Left forelimb (tissue), 1 donor: Measurements from ENCODE around the gene NFYB.
A peak's percentile ranks its signal among the peaks of the same experiment; 100 is the strongest.
"Not testable (repeated sequence)": the region's sequence is repeated elsewhere in the genome, so short reads cannot be mapped to it uniquely, and the experiment has no call there.

Experiments used
- DNase-seq: peaks from one replicate; pipeline ENCODE4 v3.0.0-alpha.2; 2018; ENCODE audit warnings: low spot score

The NFYB gene

DNA sequence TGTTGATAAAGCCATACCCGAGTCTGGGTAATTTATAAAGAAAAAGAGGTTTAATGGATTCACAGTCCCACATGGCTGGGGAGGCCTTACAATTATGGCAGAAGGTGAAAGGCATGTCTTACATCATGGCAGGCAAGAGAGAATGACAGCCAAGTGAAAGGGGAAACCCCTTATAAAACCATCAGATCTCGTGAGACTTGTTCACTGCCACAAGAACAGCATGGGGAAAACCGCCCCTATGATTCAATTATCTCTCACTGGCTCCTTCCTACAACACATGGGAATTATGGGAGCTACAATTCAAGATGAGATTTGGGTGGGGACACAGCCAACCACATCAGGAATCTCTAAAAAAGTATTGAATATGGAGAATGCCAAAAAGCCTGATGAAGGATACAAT is 25.0 kb upstream of the NFYB start:
- DNase-seq: not testable (repeated sequence)

DNA sequence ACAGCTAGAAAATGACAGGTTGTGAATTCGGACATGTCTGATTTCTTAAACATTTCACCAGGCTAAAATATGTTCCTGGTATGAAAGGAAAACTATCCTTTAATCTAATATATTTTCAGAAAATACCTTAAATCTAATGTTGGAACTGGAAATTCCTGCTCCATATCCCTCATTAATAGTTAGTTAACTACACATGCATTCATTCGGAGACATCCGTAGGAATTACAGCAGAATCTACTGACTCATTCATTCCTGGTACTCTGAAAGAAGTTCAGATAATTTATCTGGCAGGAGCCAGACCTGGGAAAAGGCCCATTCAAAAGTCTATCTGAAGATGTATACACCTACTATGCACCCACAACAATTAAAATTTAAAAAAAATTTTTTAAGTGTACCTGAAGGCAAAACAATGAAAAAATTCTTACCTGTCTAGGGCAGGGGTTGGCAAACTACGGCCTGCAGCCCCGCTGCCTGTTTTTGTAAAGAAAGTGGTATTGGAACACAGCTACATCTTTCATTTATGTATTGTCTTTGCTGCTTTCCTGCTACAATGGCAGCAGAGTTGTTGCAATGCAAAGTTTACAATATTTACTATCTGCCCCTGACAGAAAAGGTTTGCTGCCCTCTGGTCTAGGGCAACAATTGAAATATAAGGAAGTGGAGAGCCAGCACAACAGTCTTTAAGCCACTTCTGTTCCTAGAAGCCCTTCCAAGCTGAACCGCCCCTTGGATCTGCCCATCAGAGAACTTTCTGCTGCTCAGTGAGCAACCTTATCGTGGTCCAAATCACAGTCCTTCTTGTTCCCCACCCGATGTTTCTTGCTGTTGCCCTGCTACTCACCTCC is 17.9 kb upstream of the NFYB start:
- no peak for DNase-seq

DNA sequence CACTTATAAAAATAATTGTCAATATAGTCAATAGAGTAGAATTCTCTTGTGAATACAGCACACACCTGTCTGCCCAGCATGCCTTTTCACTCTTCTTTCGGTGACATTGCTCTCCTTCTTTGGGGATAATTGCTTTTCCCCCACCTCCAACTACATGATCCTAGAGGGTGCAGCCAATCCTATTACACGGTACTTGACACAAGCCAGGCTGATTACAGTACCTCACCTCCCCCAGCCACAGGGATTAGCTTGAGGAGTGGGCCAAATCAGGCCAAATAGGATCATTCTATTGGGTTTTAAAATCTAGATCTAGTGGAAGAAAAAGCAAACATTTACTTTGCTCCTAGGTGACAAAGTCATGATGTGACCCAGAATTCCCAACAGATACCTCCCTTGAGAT is 16.8 kb upstream of the NFYB start:
- no peak for DNase-seq

DNA sequence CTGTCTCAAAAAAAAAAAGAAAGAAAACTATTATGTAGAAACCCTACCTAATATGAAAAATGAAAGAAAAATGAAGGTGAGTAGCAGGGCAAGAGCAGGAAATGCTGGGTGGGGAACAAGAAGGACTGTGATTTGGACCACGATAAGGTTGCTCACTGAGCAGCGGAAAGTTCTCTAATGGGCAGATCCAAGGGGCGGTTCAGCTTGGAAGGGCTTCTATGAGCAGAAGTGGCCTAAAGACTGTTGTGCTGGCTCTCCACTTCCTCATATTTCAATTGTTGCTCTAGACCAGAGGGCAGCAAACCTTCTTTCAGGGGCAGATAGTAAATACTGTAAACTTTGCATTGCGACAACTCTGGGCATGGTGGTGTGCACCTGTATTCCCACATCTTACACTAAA is 16.3 kb upstream of the NFYB start:
- DNase-seq: no peak

DNA sequence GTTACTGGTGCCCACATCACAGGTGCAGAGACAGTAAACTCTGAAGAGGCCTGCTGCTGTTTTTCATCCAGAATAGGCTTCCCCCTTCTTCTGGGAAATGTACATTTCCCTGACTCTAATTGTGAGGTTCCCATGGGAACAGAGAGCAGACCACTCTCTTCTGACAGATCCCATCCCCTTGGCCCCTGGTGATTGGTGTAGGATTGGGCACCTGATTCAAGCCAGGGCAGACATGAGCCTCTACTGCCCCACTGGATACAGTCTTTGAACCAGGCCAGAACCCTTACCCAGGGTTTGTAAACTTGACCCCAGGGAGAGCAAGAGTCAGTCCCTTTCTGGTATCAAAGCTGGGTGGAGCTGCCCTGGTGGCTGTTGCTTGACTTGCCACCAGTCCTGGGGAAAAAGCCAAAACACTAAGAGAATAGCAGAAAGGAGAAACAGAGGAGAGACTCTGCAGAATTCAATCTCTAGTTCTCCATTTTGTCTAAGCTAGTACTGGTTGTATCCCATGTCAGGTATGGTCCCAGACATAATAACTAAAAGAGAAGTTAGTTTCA is 14.8 kb upstream of the NFYB start:
- DNase-seq: no peak

DNA sequence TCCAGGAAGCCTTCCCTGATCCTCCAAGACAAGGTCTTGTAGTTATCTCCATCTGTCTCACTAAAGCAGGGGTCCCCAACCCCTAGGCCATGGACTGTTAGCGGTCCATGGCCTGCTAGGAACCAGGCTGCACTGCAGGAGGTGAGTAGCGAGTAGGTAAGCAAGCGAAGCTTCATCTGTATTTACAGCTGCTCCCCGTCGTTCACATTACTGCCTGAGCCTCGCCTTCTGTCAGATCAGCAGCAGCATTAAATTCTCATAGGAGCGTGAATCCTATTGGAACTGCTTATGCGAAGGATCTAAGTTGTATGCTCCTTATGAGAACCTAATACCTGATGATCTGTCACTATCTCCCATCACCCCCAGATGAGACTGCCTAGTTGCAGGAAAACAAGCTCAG is 12.4 kb upstream of the NFYB start:
- DNase-seq: no peak

DNA sequence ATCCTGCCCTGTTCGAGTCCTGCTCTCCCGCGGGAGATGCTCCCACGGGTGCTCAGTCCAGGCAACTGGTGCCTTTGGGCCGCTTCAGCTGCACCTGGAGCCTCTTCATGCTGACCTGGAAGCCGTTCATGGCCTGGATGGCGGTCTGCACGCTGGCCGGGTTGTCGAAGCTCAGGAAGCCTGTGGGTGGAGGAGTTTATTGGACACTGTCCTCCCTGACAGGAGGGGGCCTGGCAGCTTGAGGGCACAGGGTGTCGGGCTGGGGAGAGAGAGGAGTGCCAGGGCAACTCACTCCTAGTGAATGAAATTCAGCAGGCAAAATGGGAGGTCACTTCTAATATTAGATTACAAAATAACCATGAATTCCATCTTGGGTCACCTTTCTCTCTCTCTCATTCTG is 9.3 kb upstream of the NFYB start:
- no peak for DNase-seq

DNA sequence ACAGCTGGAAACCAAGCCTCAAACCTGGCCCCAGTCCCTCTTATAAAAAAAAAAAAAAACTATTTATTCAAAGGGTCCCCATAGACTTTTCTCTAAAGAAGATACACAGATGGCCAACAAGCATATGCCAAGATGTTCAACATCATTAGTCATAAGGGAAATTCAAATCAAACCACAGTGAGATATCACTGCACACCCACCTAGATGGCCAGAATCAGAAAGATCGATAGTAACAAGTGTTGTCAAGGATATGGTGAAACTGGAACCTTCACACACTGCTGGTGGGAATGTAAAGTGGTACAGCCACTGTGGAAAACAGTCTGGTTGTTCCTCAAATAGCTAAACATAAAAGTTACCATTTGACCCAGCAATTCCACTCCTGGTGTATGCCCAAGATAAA is 5.9 kb upstream of the NFYB start:
- DNase-seq: no peak

DNA sequence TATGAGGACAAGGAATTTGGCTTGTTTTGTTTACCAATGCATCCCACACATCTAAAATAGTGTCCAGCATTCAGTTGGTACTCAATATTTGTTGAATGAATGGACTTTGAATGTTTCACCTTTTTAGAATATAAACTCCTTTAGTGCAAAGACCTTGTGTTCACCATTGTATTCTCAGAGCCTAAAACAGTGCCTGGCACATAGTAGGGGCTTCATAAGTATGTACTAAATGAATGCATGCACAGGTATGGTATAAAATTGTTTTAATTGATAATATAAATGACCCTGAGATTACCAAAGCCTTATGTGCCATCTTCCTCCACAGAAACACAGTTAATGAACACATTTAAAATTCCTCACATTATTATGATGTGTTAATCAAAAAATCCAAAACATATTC is 5.0 kb upstream of the NFYB start:
- DNase-seq: no peak

DNA sequence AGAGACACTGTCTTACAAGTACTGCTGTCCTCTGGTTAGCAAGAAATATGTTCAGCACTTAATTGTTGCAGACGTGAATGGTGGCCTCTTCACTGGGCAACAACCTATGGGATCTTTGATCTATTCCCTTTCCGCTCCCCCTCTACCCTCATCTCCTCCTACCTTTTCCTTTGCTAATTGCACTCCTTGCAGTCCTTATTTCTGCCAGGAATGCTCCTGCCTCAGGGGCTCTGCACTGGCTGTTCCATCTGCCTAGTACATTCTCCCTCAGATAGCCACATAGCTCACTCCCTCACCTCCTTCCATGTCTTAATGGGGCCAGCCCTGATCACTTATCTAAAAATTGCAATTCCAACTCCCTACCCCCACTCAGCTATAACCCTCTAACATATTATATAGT is 4.5 kb upstream of the NFYB start:
- no peak for DNase-seq

DNA sequence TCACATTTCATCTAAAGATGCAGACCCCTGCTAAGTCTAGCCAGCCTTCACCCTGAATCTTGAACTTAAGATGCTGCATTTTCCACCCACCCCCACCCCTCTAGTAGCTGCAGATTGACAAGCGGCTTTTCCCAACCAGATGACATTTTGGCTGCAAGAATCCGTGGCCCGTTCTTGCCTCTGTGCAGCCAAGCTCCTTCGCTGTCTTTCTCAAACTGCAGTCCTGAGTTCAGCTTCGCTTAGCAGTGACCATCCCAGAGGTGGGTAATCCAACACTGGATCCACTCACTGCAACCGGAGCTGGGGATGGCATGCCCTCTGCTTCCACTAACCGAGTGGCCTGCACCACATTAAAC is 765 bp upstream of the NFYB start:
- DNase-seq: peak; percentile 68

DNA sequence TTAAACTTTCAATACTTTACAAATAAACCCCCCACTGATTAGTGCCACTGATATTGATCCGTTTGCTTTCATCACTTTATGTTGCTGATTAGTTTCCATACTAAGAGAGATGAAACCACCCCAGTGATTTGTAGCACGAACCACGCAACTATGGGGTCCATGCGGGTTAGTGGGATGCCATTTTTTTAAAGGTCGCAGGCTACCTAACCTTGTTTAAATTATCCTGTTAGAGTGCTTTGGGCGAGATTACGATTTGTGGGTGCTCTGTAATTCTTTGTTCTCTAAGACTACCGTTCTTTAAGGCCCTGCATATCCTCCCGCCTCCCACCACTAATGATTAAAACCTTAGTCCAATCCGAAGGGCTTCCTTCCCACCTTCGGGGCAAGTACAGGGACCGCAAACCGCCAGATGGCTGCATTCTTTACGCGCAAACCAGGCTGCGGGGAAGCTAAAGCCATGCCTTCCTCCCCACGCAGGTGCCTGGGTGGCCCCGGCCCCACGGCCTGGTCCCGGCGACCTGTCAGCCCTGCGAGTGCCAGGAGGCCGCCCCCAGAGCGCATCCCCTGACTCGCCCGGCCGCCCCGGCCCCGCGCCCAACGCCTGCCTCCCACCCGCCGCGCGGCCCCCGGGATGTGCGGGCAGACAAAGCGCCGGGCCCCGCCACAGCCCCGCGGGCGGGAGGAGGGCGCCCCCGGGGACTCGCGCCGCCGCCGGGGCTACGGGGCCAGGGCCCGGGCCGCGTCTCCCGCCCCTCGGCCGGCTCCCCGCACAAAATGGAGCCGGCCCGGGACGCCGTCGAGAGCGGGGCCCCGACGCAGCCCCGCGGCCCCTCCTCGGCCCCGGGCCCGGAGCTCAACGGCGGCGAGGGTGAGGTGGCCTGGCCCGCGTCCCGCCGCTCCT is 759 bp downstream of the NFYB start:
- peak; percentile 71 for DNase-seq

DNA sequence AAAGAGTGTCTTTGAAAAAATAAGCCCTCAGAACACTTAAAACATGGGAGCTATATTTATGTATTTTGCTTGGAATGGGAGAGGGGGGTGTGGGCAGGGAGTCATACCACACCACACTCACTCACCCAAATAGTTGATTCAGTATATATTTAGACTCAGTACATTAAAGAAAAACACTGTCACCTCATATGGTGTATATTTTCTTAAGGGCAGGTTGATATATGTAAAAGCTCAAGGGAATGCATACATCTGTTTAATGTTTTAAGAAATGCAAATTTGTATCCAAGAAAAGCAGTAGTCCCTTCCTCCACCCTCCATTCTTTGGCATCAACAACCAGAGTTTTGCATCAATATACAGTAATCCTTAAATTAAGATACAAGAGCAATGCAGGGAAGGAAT is 1.4 kb downstream of the NFYB start:
- DNase-seq: no peak

DNA sequence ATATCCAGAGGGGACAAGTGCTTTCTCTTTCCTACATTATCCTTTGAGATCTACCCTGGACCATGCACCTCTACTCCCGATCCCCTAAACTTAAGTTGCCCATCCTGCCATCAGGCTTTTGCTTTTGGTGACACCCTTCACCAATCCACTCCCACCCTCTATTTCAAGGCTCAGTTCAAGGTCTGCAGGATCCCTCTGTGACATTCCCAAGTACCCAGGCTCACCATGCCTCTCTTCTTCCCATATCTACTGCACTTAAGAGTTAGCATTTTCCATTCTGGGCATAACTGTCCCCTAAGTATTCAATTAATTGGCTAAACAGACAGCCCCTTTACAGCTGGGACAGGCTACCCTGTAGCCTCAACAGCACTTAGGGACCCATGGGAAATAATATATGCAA is 3.1 kb downstream of the NFYB start:
- no peak for DNase-seq

DNA sequence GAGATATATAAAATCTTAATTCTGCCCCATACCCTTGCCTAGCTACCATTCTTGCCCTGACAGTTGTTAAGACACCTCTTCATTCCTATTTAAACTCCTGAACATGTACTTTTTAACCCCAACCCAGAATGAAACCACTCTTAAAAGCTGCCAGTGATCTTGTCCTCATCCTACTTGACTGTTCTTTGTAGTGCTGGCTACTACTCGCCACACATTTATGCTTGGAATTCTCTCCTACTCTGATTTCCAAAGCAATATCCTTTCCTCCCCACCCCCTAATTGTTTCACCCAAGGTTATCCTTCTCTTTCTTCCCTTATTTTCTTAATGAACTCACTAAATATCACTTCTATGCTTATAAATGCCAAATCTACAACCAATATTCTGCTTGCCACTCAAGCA is 4.1 kb downstream of the NFYB start:
- DNase-seq: no peak

DNA sequence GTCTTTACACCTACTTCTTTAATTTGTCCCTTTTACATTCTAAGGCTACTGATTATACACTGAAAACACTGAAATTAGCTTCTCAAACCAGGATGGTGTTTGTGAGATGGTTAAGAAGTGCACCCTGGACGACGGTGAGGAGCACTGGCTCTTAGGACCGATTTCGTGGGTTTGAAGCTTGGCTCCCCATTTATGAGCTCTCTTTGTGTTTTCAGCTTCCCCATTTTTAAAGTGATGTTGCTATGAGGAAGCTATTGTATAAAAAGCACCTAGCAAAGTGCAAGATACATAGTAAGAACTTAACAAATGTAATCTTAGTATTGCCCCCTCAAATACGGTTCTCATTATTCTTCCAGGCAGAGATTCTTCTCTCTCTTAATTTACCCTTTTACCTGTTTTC is 4.7 kb downstream of the NFYB start:
- no peak for DNase-seq

DNA sequence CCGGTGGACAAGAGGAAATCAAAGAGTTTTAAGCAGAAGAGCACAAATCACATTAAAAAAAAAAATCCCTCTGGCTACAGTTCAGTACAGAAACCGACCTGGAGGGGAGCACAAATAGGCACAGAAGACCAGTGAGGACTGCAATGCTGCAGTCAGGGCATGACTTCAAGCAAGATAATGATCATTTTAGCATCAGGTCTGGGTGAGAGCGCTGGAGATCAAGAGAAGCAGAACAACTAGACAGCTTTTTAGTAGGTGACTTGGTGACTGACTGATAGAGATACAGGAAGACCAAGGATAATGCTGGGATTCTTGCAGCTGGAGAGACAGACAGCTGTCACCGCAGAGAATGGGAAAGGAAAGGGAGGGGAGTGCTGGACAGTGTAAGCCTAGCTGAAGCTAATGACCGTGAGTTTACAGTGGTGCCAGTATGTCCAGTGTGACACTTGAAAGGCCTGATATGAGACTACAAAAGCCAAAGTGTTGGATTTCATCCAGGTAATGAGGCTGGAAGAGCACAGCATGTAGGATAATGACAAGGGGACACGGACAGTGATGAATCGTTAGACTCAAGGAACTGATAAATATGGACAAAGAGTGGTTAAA is 5.6 kb downstream of the NFYB start:
- DNase-seq: no peak

DNA sequence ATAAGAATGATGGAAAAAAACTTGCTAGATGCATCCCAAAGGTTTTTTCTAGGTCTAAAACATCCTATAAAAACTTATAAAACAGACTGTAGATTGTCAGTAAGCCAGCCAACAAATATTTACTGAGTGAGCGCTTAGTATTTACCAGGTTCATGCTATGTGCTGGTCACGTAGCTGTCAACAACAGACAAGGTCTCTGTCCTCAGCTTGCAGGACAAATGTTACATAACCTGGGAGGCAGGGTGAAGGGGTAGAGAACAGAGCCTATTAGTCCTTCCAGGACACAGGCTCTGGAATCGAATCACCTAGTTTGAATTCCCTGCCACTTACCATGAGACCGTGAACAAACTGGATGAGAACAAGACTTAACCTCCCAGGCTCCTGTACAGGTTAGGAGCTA is 6.4 kb downstream of the NFYB start:
- DNase-seq: no peak

DNA sequence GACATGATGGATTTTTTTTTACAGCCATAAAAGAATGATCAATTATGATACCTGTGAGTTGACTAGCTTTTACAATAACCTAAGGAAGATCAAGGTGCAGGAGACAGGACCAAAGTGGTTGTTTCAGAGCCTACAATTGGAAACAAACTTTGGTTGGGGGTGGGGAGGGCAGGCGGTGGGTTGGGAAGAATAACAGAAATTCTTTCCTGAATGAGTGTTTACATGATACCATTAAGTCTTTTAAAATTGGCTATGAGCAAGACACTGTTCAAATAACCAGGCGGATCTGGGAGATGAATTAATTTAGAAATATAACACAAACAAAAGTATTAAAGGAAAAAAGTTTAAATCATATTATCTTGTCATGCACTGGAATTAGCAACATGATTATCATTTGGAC is 7.2 kb downstream of the NFYB start:
- DNase-seq: no peak

DNA sequence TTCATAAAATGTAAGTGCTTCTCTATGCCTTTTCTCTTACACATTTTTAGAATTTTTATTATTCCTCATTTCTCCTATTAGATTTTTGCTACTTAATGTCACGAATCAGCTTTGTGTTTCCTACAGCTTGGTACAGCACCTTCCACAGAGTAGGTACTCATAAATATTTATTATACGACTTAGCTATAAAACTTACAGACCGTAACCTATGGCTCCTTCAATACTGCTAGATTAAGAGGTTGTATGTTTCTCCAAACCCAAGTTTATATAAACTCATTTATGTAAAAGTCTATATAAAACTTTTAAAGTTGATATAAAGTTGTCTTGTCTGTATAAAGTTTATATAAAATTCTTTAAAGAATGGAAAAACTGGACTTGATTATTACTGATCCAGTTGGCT is 11.5 kb downstream of the NFYB start:
- no peak for DNase-seq

DNA sequence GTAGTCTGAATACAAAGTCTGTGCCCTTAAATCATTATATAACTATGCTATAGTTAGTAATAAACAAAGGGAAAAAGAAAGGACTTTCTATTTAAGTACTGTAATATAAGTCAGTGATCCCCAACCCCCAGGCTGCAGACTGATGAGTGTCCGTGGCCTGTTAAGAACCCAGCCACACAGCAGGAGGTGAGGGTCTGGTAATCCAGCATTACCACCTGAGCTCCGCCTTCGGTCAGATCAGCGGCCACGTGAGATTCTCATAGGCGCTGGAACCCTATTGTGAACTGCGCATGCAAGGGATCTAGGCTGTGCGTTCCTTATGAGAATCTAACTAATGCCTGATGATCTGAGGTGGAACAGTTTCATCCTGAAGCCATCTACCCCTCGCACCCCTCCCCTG is 15.7 kb downstream of the NFYB start:
- no peak for DNase-seq

DNA sequence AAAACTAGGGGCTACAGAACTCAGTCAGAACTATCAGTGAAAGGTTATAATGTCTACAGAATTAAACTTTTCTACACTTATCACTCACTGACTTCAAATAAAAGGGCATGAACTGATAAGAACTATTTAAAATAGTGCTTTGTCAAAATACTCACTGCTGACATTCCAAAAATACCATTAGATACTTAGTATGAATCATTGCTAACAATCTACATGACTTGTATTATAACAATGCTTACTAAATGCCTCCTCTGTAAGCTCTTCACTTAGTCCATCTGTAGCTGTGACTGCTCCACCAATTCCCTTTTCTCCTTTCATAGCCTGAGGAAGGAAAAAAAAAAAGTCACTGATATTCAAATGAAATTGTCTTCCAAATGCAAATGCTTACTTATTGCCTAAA is 17.0 kb downstream of the NFYB start:
- no peak for DNase-seq

DNA sequence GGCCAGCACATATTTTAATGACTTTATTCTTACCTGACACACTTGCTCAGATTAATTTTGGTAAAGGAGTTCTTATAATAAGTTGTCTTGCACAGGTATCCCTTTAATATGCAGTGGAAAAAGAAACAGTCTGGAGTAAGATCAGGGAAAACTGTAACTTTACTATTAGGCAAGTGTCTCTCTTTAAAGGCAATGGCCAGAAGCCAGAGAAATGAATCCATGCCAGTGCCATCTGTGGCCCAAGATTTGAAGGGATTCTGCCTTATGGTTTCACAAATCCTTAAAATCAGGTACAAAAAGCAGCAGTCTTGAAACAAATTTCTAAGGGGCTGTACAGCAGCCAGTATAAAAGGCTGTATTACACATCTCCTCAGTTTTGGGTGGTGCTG is 22.4 kb downstream of the NFYB start:
- no peak for DNase-seq
